Neural progenitor cell (in vitro differentiated cells): Measurements from ENCODE around the gene SPR. TPM values are rescaled to one million over a fixed set of nuclear protein-coding genes. Genes with fewer than 3 reads are reported as not detected.
A peak's percentile ranks its signal among the peaks of the same experiment; 100 is the strongest.

Experiments
- DNase-seq: peaks from one replicate; pipeline ENCODE4 v3.0.0-alpha.2; 2016; ENCODE audit warnings: low spot score
- H2AFZ ChIP-seq: fragments of 200-600 bp; sonication (generic); replicated peaks from 2 replicates; pipeline ENCODE4 v1.6.1; 2016; ENCODE audit warnings: antibody characterized with exemption
- H3F3A ChIP-seq: fragments of 200-600 bp; sonication (generic); 2 replicates; pipeline ENCODE4 v1.6.1; 2016; ENCODE audit warnings: antibody characterized with exemption, low read depth
- H3K27ac ChIP-seq: fragments of 200-600 bp; sonication (generic); 2 replicates; pipeline ENCODE4 v1.5.1; 2016; ENCODE audit warnings: mild to moderate bottlenecking
- H3K27me3 ChIP-seq: fragments of 200-600 bp; sonication (generic); 2 replicates; pipeline ENCODE4 v1.6.1; 2016; ENCODE audit warnings: mild to moderate bottlenecking, moderate library complexity
- H3K36me3 ChIP-seq: fragments of 200-600 bp; sonication (generic); 2 replicates; pipeline ENCODE4 v1.5.1; 2016
- H3K4me1 ChIP-seq: fragments of 200-600 bp; sonication (generic); 2 replicates; pipeline ENCODE4 v1.6.1; 2016; ENCODE audit warnings: mixed run types
- H3K4me2 ChIP-seq: fragments of 200-600 bp; sonication (generic); 2 replicates; pipeline ENCODE4 v1.6.1; 2016
- H3K4me3 ChIP-seq: fragments of 200-600 bp; sonication (generic); 2 replicates; pipeline ENCODE4 v1.5.1; 2016
- H3K79me2 ChIP-seq: fragments of 200-600 bp; sonication (generic); 2 replicates; pipeline ENCODE4 v1.6.1; 2016; ENCODE audit warnings: low read depth
- H3K9ac ChIP-seq: fragments of 200-600 bp; sonication (generic); 2 replicates; pipeline ENCODE4 v1.6.1; 2016
- H3K9me3 ChIP-seq: fragments of 200-600 bp; sonication (generic); 2 replicates; pipeline ENCODE4 v1.5.1; 2016; ENCODE audit warnings: low read depth
- H4K20me1 ChIP-seq: fragments of 200-600 bp; sonication (generic); 2 replicates; pipeline ENCODE4 v1.6.1; 2016; ENCODE audit warnings: low read depth
- H3K27ac Mint-ChIP-seq: 3 replicates; pipeline ENCODE4 v1.8.0; 2021; ENCODE audit warnings: mixed read lengths
- H3K27me3 Mint-ChIP-seq: 2 replicates; pipeline ENCODE4 v1.8.0; 2022; ENCODE audit warnings: low read depth, mild to moderate bottlenecking, inconsistent platforms, moderate library complexity, mixed read lengths; ENCODE audit not compliant: insufficient read depth
- H3K36me3 Mint-ChIP-seq: 3 replicates; pipeline ENCODE4 v1.8.0; 2021; ENCODE audit warnings: mixed read lengths
- H3K4me1 Mint-ChIP-seq: 3 replicates; pipeline ENCODE4 v1.8.0; 2021; ENCODE audit warnings: mixed read lengths
- H3K4me3 Mint-ChIP-seq: 3 replicates; pipeline ENCODE4 v1.8.0; 2021; ENCODE audit warnings: mild to moderate bottlenecking, moderate library complexity, mixed read lengths
- H3K9me3 Mint-ChIP-seq: 3 replicates; pipeline ENCODE4 v1.8.0; 2020; ENCODE audit warnings: mixed read lengths
- CTCF ChIP-seq: fragments of 200-600 bp; sonication (generic); IDR thresholded peaks from 2 replicates; pipeline ENCODE4 v1.5.1; 2017; ENCODE audit warnings: antibody characterized with exemption, mild to moderate bottlenecking
- EZH2 ChIP-seq: fragments of 200-600 bp; sonication (generic); IDR thresholded peaks from 2 replicates; pipeline ENCODE4 v1.6.1; 2017; ENCODE audit warnings: antibody characterized with exemption, mild to moderate bottlenecking, moderate library complexity
- EZH2phosphoT487 ChIP-seq: fragments of 200-600 bp; sonication (generic); IDR thresholded peaks from 2 replicates; pipeline ENCODE4 v1.6.1; 2017; ENCODE audit warnings: antibody characterized with exemption
- total RNA-seq: library from RNA; depleted of rRNA; stranded (reverse); fragments of >200 nt; gene quantifications from 2 replicates; pipeline ENCODE4 v1.2.3, GENCODE V29; 2015; ENCODE audit warnings: low replicate concordance

The SPR gene
- total RNA-seq, 1 donor from 2014 or later, result 2.2 TPM

- Mint-ChIP-seq H3K27me3 (peaks cover 40% of the 10 kb centered on the region), H3K4me3 (no peak overlapping the region), H3K27ac (no peak overlapping the region), H3K9me3 (no peaks in the 10 kb centered on the region), H3K4me1 (peaks cover 16% of the 10 kb centered on the region), H3K36me3 (no peaks in the 10 kb centered on the region)
- Histone ChIP-seq H3K36me3 (no peaks in the 10 kb centered on the region), H3K79me2 (no peaks in the 10 kb centered on the region), H3K4me3 (no peak overlapping the region), H3K9ac (no peak overlapping the region), H3K4me1 (peaks cover 29% of the 10 kb centered on the region), H3K27me3 (peaks cover 60% of the 10 kb centered on the region), H4K20me1 (no peaks in the 10 kb centered on the region), H3K9me3 (no peaks in the 10 kb centered on the region), H3K4me2 (peak overlapping the region; percentile 57), H3K27ac (no peak overlapping the region), H2AFZ (no peak overlapping the region), H3F3A (peaks cover 15% of the 10 kb centered on the region)
- no peak for TF ChIP-seq EZH2
- no peak for TF ChIP-seq CTCF
- no peak for TF ChIP-seq EZH2phosphoT487
- no peak for DNase-seq
Measured at GRCh38 chr2:72895154-72895553, 7.9 kb downstream of the SPR start.

GRCh38 chr2:72895759-72896281, 8.6 kb downstream of the SPR start:
- Histone ChIP-seq H3K27me3 (peaks cover 64% of the 10 kb centered on the region), H3K36me3 (no peaks in the 10 kb centered on the region), H3K4me3 (no peak overlapping the region), H2AFZ (no peak overlapping the region), H3K9me3 (no peaks in the 10 kb centered on the region), H3K27ac (no peak overlapping the region), H3K4me2 (no peak overlapping the region), H3F3A (peaks cover 15% of the 10 kb centered on the region), H4K20me1 (no peaks in the 10 kb centered on the region), H3K4me1 (peaks cover 29% of the 10 kb centered on the region), H3K79me2 (no peaks in the 10 kb centered on the region), H3K9ac (no peak overlapping the region)
- no peak overlapping the region for H3K27ac Mint-ChIP-seq
- peak; percentile 53 for DNase-seq
- H3K36me3 Mint-ChIP-seq, result no peaks in the 10 kb centered on the region
- TF ChIP-seq EZH2phosphoT487 (no peak), CTCF (no peak), EZH2 (no peak)
- H3K27me3 Mint-ChIP-seq, result peaks cover 42% of the 10 kb centered on the region
- no peaks in the 10 kb centered on the region for H3K9me3 Mint-ChIP-seq
- no peak overlapping the region for H3K4me3 Mint-ChIP-seq
- H3K4me1 Mint-ChIP-seq, result peaks cover 16% of the 10 kb centered on the region

- H3K27ac Mint-ChIP-seq, result no peak overlapping the region
- Histone ChIP-seq H4K20me1 (no peaks in the 10 kb centered on the region), H3K9me3 (no peaks in the 10 kb centered on the region), H3K36me3 (no peaks in the 10 kb centered on the region), H3K4me2 (no peak overlapping the region), H3K27me3 (peaks cover 70% of the 10 kb centered on the region), H3K4me3 (no peak overlapping the region), H3K4me1 (peaks cover 29% of the 10 kb centered on the region), H3F3A (peaks cover 15% of the 10 kb centered on the region), H3K27ac (no peak overlapping the region), H3K9ac (no peak overlapping the region), H3K79me2 (no peaks in the 10 kb centered on the region), H2AFZ (no peak overlapping the region)
- H3K9me3 Mint-ChIP-seq, result no peaks in the 10 kb centered on the region
- peaks cover 42% of the 10 kb centered on the region for H3K27me3 Mint-ChIP-seq
- peaks cover 16% of the 10 kb centered on the region for H3K4me1 Mint-ChIP-seq
- no peak for DNase-seq
- no peak overlapping the region for H3K4me3 Mint-ChIP-seq
- no peak for TF ChIP-seq EZH2
- TF ChIP-seq CTCF, result no peak
- no peak for TF ChIP-seq EZH2phosphoT487
- no peaks in the 10 kb centered on the region for H3K36me3 Mint-ChIP-seq
Measured at GRCh38 chr2:72896446-72896845, 9.2 kb downstream of the SPR start.
